ENCODE data around the gene TMEM217.

The TMEM217 gene

DNA sequence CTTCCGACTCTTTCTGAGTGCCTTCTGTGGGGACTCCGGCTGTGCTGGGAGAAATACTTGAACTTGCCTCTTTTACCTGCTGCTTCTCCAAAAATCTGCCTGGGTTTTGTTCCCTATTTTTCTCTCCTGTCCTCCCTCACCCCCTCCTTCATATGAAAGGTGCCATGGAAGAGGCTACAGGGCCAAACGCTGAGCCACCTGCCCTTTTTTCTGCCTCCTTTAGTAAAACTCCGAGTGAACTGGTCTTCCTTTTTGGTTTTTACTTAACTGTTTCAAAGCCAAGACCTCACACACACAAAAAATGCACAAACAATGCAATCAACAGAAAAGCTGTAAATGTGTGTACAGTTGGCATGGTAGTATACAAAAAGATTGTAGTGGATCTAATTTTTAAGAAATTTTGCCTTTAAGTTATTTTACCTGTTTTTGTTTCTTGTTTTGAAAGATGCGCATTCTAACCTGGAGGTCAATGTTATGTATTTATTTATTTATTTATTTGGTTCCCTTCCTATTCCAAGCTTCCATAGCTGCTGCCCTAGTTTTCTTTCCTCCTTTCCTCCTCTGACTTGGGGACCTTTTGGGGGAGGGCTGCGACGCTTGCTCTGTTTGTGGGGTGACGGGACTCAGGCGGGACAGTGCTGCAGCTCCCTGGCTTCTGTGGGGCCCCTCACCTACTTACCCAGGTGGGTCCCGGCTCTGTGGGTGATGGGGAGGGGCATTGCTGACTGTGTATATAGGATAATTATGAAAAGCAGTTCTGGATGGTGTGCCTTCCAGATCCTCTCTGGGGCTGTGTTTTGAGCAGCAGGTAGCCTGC, 83.2 kb downstream of the TMEM217 start:
- intact Hi-C loops (cut with DNase I), result loop anchor here (10.0 kb wide), 1 partner anchor 290 kb away; the partner anchor contains the start of gene C6orf89
- no peak for DNase-seq

DNA sequence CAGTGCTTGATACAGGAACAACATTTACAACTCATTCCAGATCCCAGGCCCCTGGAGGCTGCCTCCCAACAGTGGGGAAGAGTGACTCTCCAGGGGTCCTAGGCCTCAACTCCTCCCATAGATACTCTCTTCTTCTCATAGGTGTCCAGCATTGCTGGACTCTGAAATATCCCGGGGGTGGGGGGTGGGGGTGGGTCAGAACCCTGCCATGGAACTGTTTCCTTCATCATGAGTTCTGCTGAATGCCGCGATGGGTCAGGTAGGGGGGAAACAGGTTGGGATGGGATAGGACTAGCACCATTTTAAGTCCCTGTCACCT, 83.8 kb downstream of the TMEM217 start:
- intact Hi-C loops (cut with DNase I), result loop anchor here (10.0 kb wide), 1 partner anchor 289 kb away; the partner anchor contains the start of gene C6orf89
- DNase-seq, result no peak

DNA sequence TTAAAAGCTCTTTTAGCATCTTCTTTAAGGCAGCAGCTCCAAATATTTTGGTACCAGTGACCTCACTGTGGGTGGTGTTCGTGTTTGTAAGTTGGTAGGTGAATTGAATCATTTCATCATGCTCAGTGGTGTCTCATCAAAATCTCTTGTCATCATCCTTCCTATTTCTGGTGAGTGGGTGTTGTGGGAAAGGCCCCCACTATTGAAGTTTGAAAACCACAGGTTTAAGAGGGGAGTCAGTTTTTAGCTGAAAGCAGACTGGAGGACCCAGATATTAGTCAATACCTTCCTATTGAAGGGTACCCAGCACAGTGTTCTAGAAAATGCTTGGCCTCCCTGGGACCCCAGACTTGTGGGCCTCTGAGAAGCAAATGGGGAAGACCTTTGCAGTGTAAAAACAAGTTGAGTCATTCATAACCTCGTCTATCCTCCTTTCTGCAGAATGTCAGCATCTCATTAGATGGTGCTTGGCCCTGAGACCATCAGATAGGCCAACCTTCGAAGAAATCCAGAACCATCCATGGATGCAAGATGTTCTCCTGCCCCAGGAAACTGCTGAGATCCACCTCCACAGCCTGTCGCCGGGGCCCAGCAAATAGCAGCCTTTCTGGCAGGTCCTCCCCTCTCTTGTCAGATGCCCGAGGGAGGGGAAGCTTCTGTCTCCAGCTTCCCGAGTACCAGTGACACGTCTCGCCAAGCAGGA, 84.3 kb downstream of the TMEM217 start:
- DNase-seq, result no peak
- intact Hi-C loops (cut with DNase I), result loop anchor here (2.0 to 10.0 kb wide), 2 partner anchors 123 to 289 kb away; partner anchors contain the start of gene C6orf89

DNA sequence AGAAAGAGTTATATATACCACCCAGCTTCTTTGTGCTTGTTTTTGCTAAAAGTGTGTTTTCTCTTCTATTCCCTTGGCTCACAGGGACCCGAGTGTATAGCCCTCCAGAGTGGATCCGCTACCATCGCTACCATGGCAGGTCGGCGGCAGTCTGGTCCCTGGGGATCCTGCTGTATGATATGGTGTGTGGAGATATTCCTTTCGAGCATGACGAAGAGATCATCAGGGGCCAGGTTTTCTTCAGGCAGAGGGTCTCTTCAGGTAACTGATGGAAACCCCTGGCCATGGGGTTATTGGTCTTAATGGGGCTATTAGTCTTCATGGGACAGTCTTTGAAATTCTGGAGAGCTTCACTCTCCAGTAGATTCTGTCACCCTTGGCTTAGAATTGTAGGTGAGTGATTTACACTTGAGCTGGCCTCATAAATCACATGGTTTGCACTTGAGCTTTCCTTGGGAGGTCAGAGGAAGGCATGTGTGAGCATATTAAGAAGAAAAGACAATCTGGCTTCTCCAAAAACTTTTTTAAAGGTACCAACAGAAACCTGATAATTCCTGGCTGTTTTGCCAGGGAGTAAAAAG, 84.9 kb downstream of the TMEM217 start:
- no peak for DNase-seq
- intact Hi-C loops (cut with DNase I), result loop anchor here (2.0 to 10.0 kb wide), 2 partner anchors 122 to 288 kb away; partner anchors contain the start of gene C6orf89

DNA sequence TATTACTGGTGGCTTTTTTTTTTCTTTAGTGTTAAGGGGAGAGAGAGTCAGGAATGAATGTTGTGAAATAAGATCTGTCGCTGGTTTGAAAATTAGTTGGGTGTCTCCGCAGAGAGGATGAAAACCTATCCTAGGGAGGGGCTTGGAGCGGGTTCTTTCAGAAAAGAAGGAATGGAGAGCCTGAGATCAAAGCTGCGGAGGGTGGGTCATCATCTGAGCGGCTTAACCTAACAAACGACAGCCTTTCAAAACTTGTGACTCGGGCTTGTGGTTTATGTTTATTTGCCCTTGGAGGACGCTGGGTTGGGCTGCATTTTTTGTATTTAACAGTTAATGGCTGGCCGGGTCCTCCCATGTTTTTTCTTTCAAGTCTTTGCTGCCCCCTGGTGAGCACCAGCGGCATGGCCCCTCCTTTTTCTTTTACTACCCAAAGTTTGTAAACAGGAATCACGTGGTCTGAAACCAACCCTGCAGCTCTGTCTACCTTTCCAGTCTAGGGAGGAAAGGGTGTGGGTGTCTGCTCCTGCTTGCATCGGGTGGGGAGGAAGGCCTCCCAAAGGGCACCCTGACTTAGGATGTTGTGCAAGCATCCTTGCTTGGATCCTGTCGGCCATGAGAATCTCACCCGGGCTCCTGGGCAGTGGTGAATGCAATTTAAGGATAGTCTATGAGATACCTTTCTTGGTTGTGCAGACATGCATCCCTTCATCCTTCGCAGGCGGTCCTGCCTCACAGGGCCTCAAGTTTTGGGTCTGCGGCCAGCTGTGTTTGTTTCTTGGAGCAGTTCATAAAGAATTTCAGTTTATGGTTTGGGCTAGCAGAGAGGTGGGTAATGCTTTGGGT, 85.8 kb downstream of the TMEM217 start:
- peak; percentile 74 to 97 (median 91) for DNase-seq
- intact Hi-C loops (cut with DNase I), result loop anchor here (2.0 to 10.0 kb wide), 2 partner anchors 121 to 287 kb away; partner anchors contain the start of gene C6orf89

DNA sequence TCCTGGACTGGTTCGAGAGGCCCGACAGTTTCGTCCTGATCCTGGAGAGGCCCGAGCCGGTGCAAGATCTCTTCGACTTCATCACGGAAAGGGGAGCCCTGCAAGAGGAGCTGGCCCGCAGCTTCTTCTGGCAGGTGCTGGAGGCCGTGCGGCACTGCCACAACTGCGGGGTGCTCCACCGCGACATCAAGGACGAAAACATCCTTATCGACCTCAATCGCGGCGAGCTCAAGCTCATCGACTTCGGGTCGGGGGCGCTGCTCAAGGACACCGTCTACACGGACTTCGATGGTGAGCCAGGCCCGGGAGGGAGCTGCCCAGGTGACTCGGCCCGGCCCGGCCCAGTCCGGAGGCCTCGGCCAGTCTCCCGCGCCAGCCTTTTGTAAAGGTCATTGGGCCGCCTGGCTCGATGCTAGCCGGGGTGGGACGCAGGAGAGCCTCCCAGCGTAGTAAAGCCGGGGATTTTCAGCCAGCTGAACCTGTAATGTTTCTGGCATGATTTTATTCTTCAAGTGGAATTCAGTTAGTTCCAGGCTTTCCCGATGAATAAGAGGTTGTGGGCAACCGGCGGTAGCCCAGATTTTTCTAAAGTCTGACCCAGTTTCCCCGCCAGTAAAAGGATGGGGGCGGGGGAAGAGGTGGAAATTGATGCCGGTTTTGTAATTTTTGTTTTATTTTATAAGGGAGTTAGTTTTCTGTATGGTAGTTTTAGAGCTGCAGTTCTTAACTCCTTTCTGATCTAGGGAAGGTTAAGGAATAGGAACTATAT, 86.6 kb downstream of the TMEM217 start:
- intact Hi-C loops (cut with DNase I), result loop anchor here (10.0 kb wide), 1 partner anchor 287 kb away; the partner anchor contains the start of gene C6orf89
- peak; percentile 16 to 78 (median 52) for DNase-seq

DNA sequence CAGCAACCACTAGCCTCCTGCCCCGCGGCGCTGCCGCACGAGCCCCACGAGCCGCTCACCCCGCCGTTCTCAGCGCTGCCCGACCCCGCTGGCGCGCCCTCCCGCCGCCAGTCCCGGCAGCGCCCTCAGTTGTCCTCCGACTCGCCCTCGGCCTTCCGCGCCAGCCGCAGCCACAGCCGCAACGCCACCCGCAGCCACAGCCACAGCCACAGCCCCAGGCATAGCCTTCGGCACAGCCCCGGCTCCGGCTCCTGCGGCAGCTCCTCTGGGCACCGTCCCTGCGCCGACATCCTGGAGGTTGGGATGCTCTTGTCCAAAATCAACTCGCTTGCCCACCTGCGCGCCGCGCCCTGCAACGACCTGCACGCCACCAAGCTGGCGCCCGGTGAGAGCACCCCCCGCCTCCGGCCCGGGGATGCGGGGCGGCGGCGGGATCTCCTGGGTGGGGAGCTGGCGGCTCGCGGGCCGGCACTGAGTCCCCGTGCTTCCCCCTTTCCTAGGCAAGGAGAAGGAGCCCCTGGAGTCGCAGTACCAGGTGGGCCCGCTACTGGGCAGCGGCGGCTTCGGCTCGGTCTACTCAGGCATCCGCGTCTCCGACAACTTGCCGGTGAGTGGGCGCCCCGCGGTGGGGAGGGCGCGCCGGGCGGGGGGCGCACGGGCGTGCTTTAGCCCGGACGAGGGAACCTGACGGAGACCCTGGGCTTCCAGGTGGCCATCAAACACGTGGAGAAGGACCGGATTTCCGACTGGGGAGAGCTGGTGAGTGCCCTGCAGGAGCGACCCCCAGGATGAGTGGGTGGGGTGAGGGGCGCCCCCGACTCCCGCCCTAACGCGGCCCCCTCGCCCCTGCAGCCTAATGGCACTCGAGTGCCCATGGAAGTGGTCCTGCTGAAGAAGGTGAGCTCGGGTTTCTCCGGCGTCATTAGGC, 87.4 kb downstream of the TMEM217 start:
- peak in 29 of 42 donors; percentile 8 to 61 (median 28) for DNase-seq
- intact Hi-C loops (cut with DNase I), result loop anchor here (10.0 kb wide), 1 partner anchor 286 kb away; the partner anchor contains the start of gene C6orf89

DNA sequence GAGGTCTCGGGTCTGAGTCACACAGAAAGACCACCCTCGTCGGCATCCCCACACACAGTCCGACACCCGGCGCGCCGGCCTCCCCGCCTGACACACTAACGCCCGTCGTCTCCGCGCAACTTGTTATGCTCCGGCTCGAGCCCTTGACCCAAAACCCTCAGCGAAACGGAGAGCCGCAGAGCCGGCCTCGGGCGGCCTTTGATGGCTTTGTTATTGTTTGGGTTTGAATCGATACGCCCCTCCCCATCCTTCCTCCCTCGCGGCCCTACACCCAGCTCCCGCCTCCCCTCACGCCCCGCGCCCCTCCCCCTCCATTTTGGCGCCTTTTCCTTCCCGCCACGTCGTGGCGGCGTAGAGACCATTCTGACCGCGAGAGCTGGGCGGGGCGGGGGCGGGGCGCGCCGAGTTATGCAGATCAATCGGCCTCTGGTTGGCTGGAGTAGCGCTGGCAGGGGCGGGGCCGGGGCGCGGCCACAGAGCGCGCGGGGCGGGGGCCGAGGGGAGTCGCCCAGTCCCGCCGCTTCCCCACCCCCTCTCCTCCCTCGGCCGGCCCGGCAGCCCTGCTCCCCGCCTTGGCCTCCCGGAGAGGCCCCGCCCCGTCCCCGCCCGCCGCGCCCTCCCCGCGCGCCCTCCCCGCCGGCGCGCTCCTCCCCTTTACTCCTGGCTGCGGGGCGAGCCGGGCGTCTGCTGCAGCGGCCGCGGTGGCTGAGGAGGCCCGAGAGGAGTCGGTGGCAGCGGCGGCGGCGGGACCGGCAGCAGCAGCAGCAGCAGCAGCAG, 88.3 kb downstream of the TMEM217 start, which contains the start of gene PIM1:
PIM1 (plus strand) TSS at position 657 of the 777 bp plus-strand sequence. CDS start 424 bp downstream, outside the sequence.
- intact Hi-C loops (cut with DNase I), result loop anchor here (1.0 to 10.0 kb wide), 2 partner anchors 67 to 285 kb away; partner anchors contain the start of gene C6orf89

DNA sequence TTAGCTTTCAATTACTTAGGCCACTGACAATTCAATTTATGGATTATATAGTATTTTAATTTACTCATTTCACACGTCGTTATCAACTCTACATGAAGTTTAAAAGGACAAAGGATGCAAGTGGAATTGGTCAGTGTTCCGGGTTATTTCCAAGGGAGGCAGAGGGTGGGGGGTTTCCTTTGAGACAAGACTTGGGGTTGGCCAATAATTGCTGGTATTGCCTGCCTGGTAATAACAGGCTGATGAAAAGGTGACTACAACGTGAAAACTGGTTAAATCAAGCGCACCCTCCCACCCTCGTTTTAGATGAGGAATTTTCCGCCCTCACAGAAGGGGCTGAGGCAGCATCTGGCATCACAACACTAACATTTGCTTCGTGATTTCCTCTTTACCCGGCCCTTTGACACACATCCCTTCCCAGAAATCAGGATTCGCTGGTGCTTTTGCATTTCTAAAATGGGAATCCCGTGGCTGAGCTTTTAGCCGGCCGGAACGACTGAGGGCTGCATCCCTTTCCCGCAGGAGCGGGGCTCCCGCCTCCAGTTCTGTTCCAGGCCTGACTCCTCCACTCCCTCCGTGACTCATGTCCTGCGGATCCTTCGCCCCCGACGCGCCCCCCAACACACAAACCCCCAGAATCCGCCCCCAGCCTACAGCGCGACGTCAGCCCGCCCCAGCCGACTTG, 89.0 kb downstream of the TMEM217 start:
- intact Hi-C loops (cut with DNase I), result loop anchor here (1.0 kb wide), 1 partner anchor 67 kb away; no protein-coding TSS in a partner anchor
- DNase-seq, result peak in 28 of 42 donors; percentile 16 to 82 (median 52)

More for the DNA sequence above, 88.3 kb downstream of the TMEM217 start, which contains the start of gene PIM1:
- peak; percentile 96 to 100 (median 99) for DNase-seq

DNA sequence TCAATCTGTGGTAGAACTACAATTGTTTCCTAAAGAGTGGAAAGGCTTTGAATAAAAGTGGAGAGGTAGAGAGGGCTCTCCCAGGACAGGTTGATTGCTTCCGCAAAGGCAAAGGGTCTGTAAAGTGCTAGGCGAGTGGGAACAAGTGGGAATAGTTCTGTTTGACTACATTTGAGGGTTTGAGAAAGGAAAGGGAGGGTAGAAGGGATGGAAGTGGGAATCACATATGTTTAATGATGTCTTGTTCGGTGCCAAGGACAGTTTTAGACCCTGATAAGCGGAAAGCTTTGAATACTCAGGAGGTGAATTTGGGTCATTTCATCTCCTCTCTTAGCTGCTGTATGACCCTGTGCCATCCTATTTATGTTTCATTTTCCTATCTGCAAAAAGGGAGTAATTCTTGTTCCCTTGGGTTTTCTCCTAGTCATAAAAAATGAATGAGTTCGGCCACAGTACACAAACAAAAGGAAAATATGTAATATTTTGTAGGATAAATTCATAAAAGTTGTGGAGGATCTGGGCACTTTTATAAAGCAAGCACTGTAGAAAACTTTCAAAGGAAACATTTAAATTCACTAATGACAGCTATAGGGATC, 89.7 kb downstream of the TMEM217 start:
- DNase-seq, result no peak

DNA sequence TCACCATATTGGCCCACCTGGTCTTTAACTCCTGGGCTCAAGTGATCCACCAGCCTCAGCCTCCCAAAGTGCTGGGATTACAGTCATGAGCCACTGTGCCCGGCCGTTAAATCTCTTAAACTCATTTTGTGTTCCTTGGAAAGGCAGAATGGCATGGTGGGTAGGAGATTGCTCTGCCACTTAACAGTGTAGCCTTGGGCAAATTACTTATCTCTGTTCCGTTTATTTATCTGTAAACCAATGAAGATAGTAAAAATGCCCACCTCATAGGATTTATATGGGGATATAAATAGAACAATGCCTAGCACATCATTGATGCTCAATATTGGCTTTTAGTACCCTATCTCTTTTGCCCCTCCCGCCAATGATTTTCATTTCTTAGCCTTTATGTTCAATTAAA, 95.2 kb downstream of the TMEM217 start:
- no peak for DNase-seq
- intact Hi-C loops (cut with DNase I), result no loop called here

More for the DNA sequence above, 89.7 kb downstream of the TMEM217 start:
- intact Hi-C loops (cut with DNase I), result no loop called here
